Smooth muscle cell (in vitro differentiated cells): ENCODE results near the gene WDSUB1. TPM values are rescaled to one million over a fixed set of nuclear protein-coding genes. Genes with fewer than 3 reads are reported as not detected.
A peak's percentile ranks its signal among the peaks of the same experiment; 100 is the strongest.

Experiments
- DNase-seq: peaks from one replicate; lab custom pipeline; 2025; ENCODE audit not compliant: unreplicated experiment; lab: John Stamatoyannopoulos, UW
- H2AFZ ChIP-seq: fragments of 200-600 bp; sonication (generic); 2 replicates; pipeline ENCODE4 v1.6.0; 2016; ENCODE audit warnings: antibody characterized with exemption, low read depth, mild to moderate bottlenecking
- H3F3A ChIP-seq: fragments of 200-600 bp; sonication (generic); 2 replicates; pipeline ENCODE4 v1.6.0; 2017; ENCODE audit warnings: antibody characterized with exemption, low read depth
- H3K27ac ChIP-seq: fragments of 200-600 bp; sonication (generic); 2 replicates; pipeline ENCODE4 v1.5.1; 2016; ENCODE audit warnings: low read depth, mild to moderate bottlenecking
- H3K27me3 ChIP-seq: fragments of 200-600 bp; sonication (generic); 2 replicates; pipeline ENCODE4 v1.6.1; 2016; ENCODE audit warnings: low read depth, mild to moderate bottlenecking
- H3K36me3 ChIP-seq: fragments of 200-600 bp; sonication (generic); 2 replicates; pipeline ENCODE4 v1.5.1; 2016; ENCODE audit warnings: low read depth
- H3K4me1 ChIP-seq: fragments of 200-600 bp; sonication (generic); 2 replicates; pipeline ENCODE4 v1.5.1; 2016; ENCODE audit warnings: low read depth
- H3K4me2 ChIP-seq: fragments of 200-600 bp; sonication (generic); 2 replicates; pipeline ENCODE4 v1.6.0; 2016; ENCODE audit warnings: mild to moderate bottlenecking
- H3K4me3 ChIP-seq: fragments of 200-600 bp; sonication (generic); 2 replicates; pipeline ENCODE4 v1.5.1; 2016; ENCODE audit warnings: mild to moderate bottlenecking
- H3K79me2 ChIP-seq: fragments of 200-600 bp; sonication (generic); 2 replicates; pipeline ENCODE4 v1.6.0; 2016; ENCODE audit warnings: low read depth, mild to moderate bottlenecking
- H3K9ac ChIP-seq: fragments of 200-600 bp; sonication (generic); 2 replicates; pipeline ENCODE4 v1.6.0; 2016; ENCODE audit warnings: low read depth
- H3K9me3 ChIP-seq: fragments of 200-600 bp; sonication (generic); replicated peaks from 2 replicates; pipeline ENCODE4 v1.5.1; 2016; ENCODE audit warnings: low read depth
- H4K20me1 ChIP-seq: fragments of 200-600 bp; sonication (generic); 2 replicates; pipeline ENCODE4 v1.6.0; 2016; ENCODE audit warnings: low read depth
- WGBS: methylation state at CpG from one replicate; pipeline ENCODE4 v1.1.7; 2016; ENCODE audit warnings: low lambda C conversion rate; 5-methylcytosine and 5-hydroxymethylcytosine counted together
- polyA plus RNA-seq: library from polyadenylated mRNA; unstranded; fragments of >200 nt; fragmentation: Nextera tagmentation; extraction: Ambion mirVana; gene quantifications from 2 replicates; pipeline ENCODE4 v1.2.1, GENCODE V29; 2016
- total RNA-seq: library from RNA; depleted of rRNA; stranded (reverse); fragments of >200 nt; gene quantifications from 2 replicates; pipeline ENCODE4 v1.2.3, GENCODE V29; 2014
- TF ChIP-seq, protein P1 (sequence below): fragments of 200-600 bp; sonication (generic); IDR thresholded peaks from 2 replicates; pipeline ENCODE4 v1.5.1; 2017; ENCODE audit warnings: borderline replicate concordance, mild to moderate bottlenecking, antibody characterized with exemption; ENCODE audit not compliant: insufficient read depth, poor library complexity, severe bottlenecking

WDSUB1 gene
- total and polyA plus RNA-seq, 2 experiments from 2014 or later, result 3.6 to 4.6 TPM

GRCh38 chr2:159297042-159297707, 10.7 kb upstream of the WDSUB1 start:
- no peak for DNase-seq
- Histone ChIP-seq H3K27me3 (no peaks in the 10 kb centered on the region), H3K9ac (no peak overlapping the region), H4K20me1 (no peaks in the 10 kb centered on the region), H3K9me3 (no peaks in the 10 kb centered on the region), H3K4me1 (no peaks in the 10 kb centered on the region), H3K4me3 (no peak overlapping the region), H3K4me2 (no peak overlapping the region), H3K27ac (no peak overlapping the region), H3F3A (no peaks in the 10 kb centered on the region), H3K79me2 (no peaks in the 10 kb centered on the region), H2AFZ (no peak overlapping the region), H3K36me3 (no peaks in the 10 kb centered on the region)
- WGBS, result 72% methylated on average over 5 of the region's 5 CpGs
- TF ChIP-seq, protein P1, sequence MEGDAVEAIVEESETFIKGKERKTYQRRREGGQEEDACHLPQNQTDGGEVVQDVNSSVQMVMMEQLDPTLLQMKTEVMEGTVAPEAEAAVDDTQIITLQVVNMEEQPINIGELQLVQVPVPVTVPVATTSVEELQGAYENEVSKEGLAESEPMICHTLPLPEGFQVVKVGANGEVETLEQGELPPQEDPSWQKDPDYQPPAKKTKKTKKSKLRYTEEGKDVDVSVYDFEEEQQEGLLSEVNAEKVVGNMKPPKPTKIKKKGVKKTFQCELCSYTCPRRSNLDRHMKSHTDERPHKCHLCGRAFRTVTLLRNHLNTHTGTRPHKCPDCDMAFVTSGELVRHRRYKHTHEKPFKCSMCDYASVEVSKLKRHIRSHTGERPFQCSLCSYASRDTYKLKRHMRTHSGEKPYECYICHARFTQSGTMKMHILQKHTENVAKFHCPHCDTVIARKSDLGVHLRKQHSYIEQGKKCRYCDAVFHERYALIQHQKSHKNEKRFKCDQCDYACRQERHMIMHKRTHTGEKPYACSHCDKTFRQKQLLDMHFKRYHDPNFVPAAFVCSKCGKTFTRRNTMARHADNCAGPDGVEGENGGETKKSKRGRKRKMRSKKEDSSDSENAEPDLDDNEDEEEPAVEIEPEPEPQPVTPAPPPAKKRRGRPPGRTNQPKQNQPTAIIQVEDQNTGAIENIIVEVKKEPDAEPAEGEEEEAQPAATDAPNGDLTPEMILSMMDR, result no peak

- H3F3A ChIP-seq, result no peaks in the 10 kb centered on the region
- H2AFZ ChIP-seq, result no peak overlapping the region
- no peaks in the 10 kb centered on the region for H3K9me3 ChIP-seq
- H3K4me3 ChIP-seq, result no peak overlapping the region
- H3K27me3 ChIP-seq, result no peaks in the 10 kb centered on the region
- TF ChIP-seq, protein P1, result no peak
- H3K9ac ChIP-seq, result no peak overlapping the region
- H3K4me2 ChIP-seq, result no peak overlapping the region
- no peak overlapping the region for H3K27ac ChIP-seq
- 60% methylated on average over 6 of the region's 6 CpGs for WGBS
- H3K4me1 ChIP-seq, result peaks cover 4% of the 10 kb centered on the region
- H4K20me1 ChIP-seq, result no peaks in the 10 kb centered on the region
- no peaks in the 10 kb centered on the region for H3K36me3 ChIP-seq
- H3K79me2 ChIP-seq, result no peaks in the 10 kb centered on the region
- no peak for DNase-seq
Observed at GRCh38 chr2:159292157-159292556, 5.7 kb upstream of the WDSUB1 start.

DNA sequence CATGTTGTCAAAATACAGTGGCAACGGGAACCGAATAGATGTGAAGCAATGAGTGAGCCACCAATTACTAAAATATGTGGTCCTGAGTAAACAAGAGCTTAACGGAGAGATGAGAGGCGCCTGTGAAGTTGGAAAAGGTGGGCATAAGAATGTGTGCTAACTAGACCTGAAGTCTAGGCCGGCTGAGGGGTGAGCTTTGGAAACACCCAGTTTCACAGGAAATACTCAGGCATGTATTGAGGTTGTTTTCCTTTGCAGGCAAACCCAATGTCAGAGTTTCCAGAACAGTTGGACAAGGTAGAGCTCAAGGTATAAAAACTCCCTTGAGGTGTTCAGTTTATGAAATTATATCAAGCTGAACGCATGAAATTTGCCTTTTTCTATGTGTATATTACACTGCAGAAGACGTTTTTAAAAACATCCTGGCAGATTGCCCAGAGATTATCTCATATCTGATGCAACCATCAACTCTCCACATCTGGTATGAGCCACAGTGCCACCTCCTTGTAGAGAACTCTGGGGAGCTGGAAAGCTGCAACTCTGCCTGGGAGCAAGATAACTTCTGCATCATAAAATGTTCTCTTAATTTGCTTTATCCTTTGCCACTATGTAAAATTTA, 3.9 kb upstream of the WDSUB1 start:
- Histone ChIP-seq H3K9me3 (no peaks in the 10 kb centered on the region), H3K36me3 (no peaks in the 10 kb centered on the region), H3K4me3 (no peak overlapping the region), H3F3A (no peaks in the 10 kb centered on the region), H3K27ac (no peak overlapping the region), H4K20me1 (no peaks in the 10 kb centered on the region), H3K79me2 (no peaks in the 10 kb centered on the region), H3K4me1 (peaks cover 6% of the 10 kb centered on the region), H2AFZ (no peak overlapping the region), H3K4me2 (no peak overlapping the region), H3K9ac (no peak overlapping the region), H3K27me3 (no peaks in the 10 kb centered on the region)
- TF ChIP-seq, protein P1, result no peak
- no peak for DNase-seq
- 73% methylated on average over 7 of the region's 7 CpGs for WGBS

GRCh38 chr2:159287733-159288132, 1.2 kb upstream of the WDSUB1 start:
- TF ChIP-seq, protein P1, result no peak
- no peaks in the 10 kb centered on the region for H3F3A ChIP-seq
- no peak overlapping the region for H3K4me3 ChIP-seq

More at GRCh38 chr2:159287733-159288132, 1.2 kb upstream of the WDSUB1 start:
- peak overlapping the region; percentile 84 for H2AFZ ChIP-seq
- DNase-seq, result no peak
- H3K9ac ChIP-seq, result no peak overlapping the region
- no peaks in the 10 kb centered on the region for H3K27me3 ChIP-seq
- H3K4me2 ChIP-seq, result peak overlapping the region; percentile 90
- H3K27ac ChIP-seq, result peak overlapping the region; percentile 60
- peaks cover 6% of the 10 kb centered on the region for H3K4me1 ChIP-seq
- H3K36me3 ChIP-seq, result no peaks in the 10 kb centered on the region
- peaks cover 8% of the 10 kb centered on the region for H3K79me2 ChIP-seq
- no peaks in the 10 kb centered on the region for H4K20me1 ChIP-seq
- no peaks in the 10 kb centered on the region for H3K9me3 ChIP-seq
